Karpas-422 (cell line): ENCODE measurements around the gene IQSEC1. TPM values are rescaled to one million over a fixed set of nuclear protein-coding genes. Genes with fewer than 3 reads are reported as not detected.

ENCODE experiments used
- DNase-seq: peaks from one replicate; pipeline ENCODE4 v3.0.0-alpha.2; 2015
- H2AFZ ChIP-seq: fragments of 200-600 bp; sonication (generic); 2 replicates; pipeline ENCODE4 v1.6.1; 2014; ENCODE audit warnings: antibody characterized with exemption, low read length, mixed read lengths
- H3K27ac ChIP-seq: fragments of 200-600 bp; sonication (generic); 2 replicates; pipeline ENCODE4 v1.5.1; 2014; ENCODE audit warnings: mild to moderate bottlenecking, low read length, moderate library complexity
- H3K27me3 ChIP-seq: fragments of 200-600 bp; sonication (generic); 2 replicates; pipeline ENCODE4 v1.6.1; 2014; ENCODE audit warnings: low read length, mixed read lengths
- H3K36me3 ChIP-seq: fragments of 200-600 bp; sonication (generic); 2 replicates; pipeline ENCODE4 v1.6.1; 2014; ENCODE audit warnings: low read length, mixed read lengths; ENCODE audit not compliant: insufficient read depth
- H3K4me1 ChIP-seq: fragments of 200-600 bp; sonication (generic); 2 replicates; pipeline ENCODE4 v1.6.1; 2014; ENCODE audit warnings: mild to moderate bottlenecking, low read length, mixed read lengths
- H3K4me2 ChIP-seq: fragments of 200-600 bp; sonication (generic); 2 replicates; pipeline ENCODE4 v1.6.1; 2014; ENCODE audit warnings: low read length, low read depth, mild to moderate bottlenecking; ENCODE audit not compliant: poor library complexity, severe bottlenecking
- H3K4me3 ChIP-seq: fragments of 200-600 bp; sonication (generic); 2 replicates; pipeline ENCODE4 v1.5.1; 2014; ENCODE audit warnings: mild to moderate bottlenecking, antibody characterized with exemption, low read length, mixed read lengths
- H3K79me2 ChIP-seq: fragments of 200-600 bp; sonication (generic); 2 replicates; pipeline ENCODE4 v1.6.1; 2014; ENCODE audit warnings: mild to moderate bottlenecking, low read length, mixed read lengths
- H3K9ac ChIP-seq: fragments of 200-600 bp; sonication (generic); 2 replicates; pipeline ENCODE4 v1.6.0; 2014; ENCODE audit warnings: low read length
- H3K9me2 ChIP-seq: fragments of 200-600 bp; sonication (generic), shearing (Covaris generic); replicated peaks from 2 replicates; pipeline ENCODE4 v1.6.0; 2014; ENCODE audit warnings: mild to moderate bottlenecking, low read length, moderate library complexity; ENCODE audit not compliant: insufficient read depth
- H3K9me3 ChIP-seq: fragments of 300-700, 200-600 bp; sonication (generic); 2 replicates; pipeline ENCODE4 v1.6.1; 2014; ENCODE audit warnings: low read length, mixed read lengths
- H4K20me1 ChIP-seq: fragments of 200-600 bp; sonication (generic); 2 replicates; pipeline ENCODE4 v1.6.1; 2014; ENCODE audit warnings: mild to moderate bottlenecking, antibody characterized with exemption, low read length, low read depth; ENCODE audit not compliant: insufficient read depth
- total RNA-seq: library from RNA; depleted of rRNA; stranded (reverse); fragments of >200 nt; shearing (Covaris generic); gene quantifications from 2 replicates; pipeline ENCODE4 v1.2.3, GENCODE V29; 2014; ENCODE audit warnings: low replicate concordance

IQSEC1 gene
- total RNA-seq, 1 experiment from 2014 or later: 4.7 TPM

DNA sequence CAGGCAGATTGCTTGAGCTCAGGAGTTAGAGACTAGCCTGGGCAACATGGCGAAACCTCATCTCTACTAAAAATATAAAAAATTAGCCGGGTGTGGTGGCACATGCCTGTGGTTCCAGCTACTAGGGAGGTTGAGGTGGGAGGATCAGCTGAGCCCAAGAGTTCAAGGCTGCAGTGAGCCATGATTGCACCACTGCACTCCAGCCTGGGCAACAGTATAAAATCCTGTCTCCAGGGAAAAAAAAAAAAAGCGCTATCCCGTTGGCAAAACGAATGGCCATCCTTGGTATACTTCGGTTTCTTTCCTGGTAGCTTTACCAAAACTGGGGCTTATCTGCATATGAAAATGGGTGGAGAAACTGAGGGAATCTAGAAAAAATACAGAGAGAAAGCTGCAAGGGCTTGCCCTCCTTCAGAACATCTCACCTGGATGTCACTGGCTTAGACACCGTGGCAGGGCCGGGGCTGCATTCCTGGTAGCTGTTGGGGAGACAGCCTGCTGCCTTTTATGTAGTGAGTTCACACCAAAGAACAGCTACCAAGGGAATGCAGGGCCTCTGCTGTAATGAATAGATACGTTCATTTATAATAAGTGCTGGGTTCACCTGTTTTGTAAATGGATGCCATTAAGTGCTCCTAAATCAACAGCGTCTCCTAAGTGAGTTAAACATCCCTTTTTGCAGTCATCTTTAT lies 96.0 kb downstream of the IQSEC1 start:
- Histone ChIP-seq H3K79me2 (no peaks in the 10 kb centered on the region), H3K9me2 (no peaks in the 10 kb centered on the region), H3K4me2 (no peak overlapping the region), H3K4me3 (no peak overlapping the region), H3K4me1 (peaks cover 15% of the 10 kb centered on the region), H3K27me3 (no peaks in the 10 kb centered on the region), H3K36me3 (no peaks in the 10 kb centered on the region), H2AFZ (no peak overlapping the region), H3K9ac (no peak overlapping the region), H4K20me1 (peaks cover 44% of the 10 kb centered on the region; the same call in 1 of the 2 replicates), H3K9me3 (no peaks in the 10 kb centered on the region), H3K27ac (no peak overlapping the region)
- DNase-seq: no peak

GRCh38 chr3:12975748-12976522 lies 97.3 kb downstream of the IQSEC1 start:
- no peak for DNase-seq
- H3K4me1 ChIP-seq: peaks cover 3% of the 10 kb centered on the region; the same call in 1 of the 2 replicates
- H3K9ac ChIP-seq: no peak overlapping the region
- no peak overlapping the region for H2AFZ ChIP-seq
- H3K4me2 ChIP-seq: no peak overlapping the region
- H3K36me3 ChIP-seq: no peaks in the 10 kb centered on the region
- H3K9me3 ChIP-seq: no peaks in the 10 kb centered on the region
- H3K27me3 ChIP-seq: no peaks in the 10 kb centered on the region
- no peak overlapping the region for H3K27ac ChIP-seq
- H3K79me2 ChIP-seq: no peaks in the 10 kb centered on the region
- H3K4me3 ChIP-seq: no peak overlapping the region
- peaks cover 49% of the 10 kb centered on the region; the same call in 1 of the 2 replicates for H4K20me1 ChIP-seq
- H3K9me2 ChIP-seq: no peaks in the 10 kb centered on the region

GRCh38 chr3:12974819-12975218 lies 98.4 kb downstream of the IQSEC1 start:
- no peak for DNase-seq
- Histone ChIP-seq H3K9ac (no peak overlapping the region), H3K79me2 (no peaks in the 10 kb centered on the region), H2AFZ (no peak overlapping the region), H3K27me3 (no peaks in the 10 kb centered on the region), H3K4me3 (no peak overlapping the region), H3K9me2 (no peaks in the 10 kb centered on the region), H4K20me1 (peaks cover 47% of the 10 kb centered on the region; the same call in 1 of the 2 replicates), H3K9me3 (no peaks in the 10 kb centered on the region), H3K4me1 (peaks cover 3% of the 10 kb centered on the region; the same call in 1 of the 2 replicates), H3K27ac (no peak overlapping the region), H3K36me3 (no peaks in the 10 kb centered on the region), H3K4me2 (no peak overlapping the region)

DNA sequence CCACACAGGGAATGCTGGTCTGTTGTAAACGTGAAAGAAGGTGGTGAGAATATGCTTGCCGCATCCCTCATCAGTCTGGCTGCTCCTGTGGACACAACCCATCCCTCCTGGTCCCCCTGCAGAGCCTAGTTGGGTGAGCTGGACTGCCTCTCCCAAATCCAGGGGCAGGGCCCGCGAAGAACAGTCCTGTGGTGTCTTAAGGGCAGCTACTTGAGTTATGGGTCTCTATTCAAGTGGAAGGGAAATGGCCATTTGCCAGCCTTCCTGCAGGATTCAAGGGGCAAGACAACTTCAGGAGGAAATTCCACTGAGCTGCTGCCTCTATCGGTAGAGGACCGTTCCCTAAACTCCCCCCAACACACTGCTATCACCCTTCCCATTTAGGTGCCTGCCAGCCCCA lies 98.9 kb downstream of the IQSEC1 start:
- Histone ChIP-seq H3K79me2 (no peaks in the 10 kb centered on the region), H3K27ac (no peak overlapping the region), H3K4me3 (no peak overlapping the region), H3K4me1 (peaks cover 3% of the 10 kb centered on the region; the same call in 1 of the 2 replicates), H3K27me3 (no peaks in the 10 kb centered on the region), H4K20me1 (peaks cover 49% of the 10 kb centered on the region; the same call in 1 of the 2 replicates), H2AFZ (no peak overlapping the region), H3K4me2 (no peak overlapping the region), H3K36me3 (no peaks in the 10 kb centered on the region), H3K9me3 (no peaks in the 10 kb centered on the region), H3K9me2 (no peaks in the 10 kb centered on the region), H3K9ac (no peak overlapping the region)
- DNase-seq: no peak

- H3K27ac ChIP-seq: no peak overlapping the region
- H4K20me1 ChIP-seq: peaks cover 54% of the 10 kb centered on the region; the same call in 1 of the 2 replicates
Measured at GRCh38 chr3:12973827-12974226, 99.4 kb downstream of the IQSEC1 start.

DNA sequence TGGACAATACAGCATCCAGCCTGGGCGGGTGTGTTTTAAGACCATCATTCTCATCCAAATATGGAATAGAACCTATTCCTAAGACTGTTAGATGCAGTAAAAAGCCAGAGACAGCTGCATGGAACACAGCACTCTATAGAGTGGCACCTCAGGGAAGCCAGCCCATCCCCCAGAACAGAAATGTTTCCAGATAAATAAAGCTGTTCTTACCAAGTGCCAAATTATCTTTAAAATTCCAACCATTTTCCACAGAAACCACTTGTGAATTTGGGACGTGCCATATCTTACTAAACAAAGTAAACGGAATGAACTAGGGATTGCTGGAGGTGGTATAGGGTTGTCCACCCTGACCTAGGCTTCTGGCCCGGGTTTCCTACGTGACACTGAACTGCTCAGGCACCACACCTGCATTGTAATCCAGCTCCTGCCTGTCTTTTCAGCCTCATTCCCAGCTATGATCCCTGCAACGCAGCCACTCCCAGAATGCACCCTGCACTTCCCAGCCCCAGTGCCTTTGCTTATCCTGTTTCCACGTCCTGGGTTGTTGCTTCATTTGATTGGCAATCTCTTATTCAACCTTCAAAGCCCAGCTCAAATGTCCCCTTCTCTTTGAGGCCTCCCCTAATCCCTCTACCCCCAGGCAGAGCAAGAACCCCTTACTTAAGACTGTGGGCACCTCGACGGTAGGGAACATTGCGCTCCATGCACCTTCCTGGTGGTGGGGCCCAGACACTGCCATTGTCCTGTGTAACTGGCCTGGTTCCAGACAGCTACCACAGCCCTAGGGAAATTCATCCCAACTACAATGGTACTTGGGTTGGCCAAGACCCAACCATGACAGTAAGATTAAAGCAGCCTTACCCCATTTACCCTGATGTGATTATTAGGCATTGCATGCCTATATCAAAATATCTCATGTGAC lies 100.2 kb downstream of the IQSEC1 start:
- H3K9me3 ChIP-seq: no peaks in the 10 kb centered on the region
- no peak overlapping the region for H3K9ac ChIP-seq
- H2AFZ ChIP-seq: no peak overlapping the region
- H4K20me1 ChIP-seq: peaks cover 56% of the 10 kb centered on the region; the same call in 1 of the 2 replicates
- H3K36me3 ChIP-seq: no peaks in the 10 kb centered on the region
- H3K4me1 ChIP-seq: peaks cover under 1% of the 10 kb centered on the region; the same call in 1 of the 2 replicates
- H3K27me3 ChIP-seq: no peaks in the 10 kb centered on the region
- H3K79me2 ChIP-seq: no peaks in the 10 kb centered on the region
- no peak for DNase-seq
- H3K9me2 ChIP-seq: no peaks in the 10 kb centered on the region
- H3K4me2 ChIP-seq: no peak overlapping the region
- H3K4me3 ChIP-seq: no peak overlapping the region
- no peak overlapping the region for H3K27ac ChIP-seq

More at GRCh38 chr3:12973827-12974226, 99.4 kb downstream of the IQSEC1 start:
- no peak overlapping the region for H3K9ac ChIP-seq
- no peaks in the 10 kb centered on the region for H3K79me2 ChIP-seq
- no peak for DNase-seq
- no peaks in the 10 kb centered on the region for H3K9me3 ChIP-seq
- H3K36me3 ChIP-seq: no peaks in the 10 kb centered on the region
- no peaks in the 10 kb centered on the region for H3K27me3 ChIP-seq
- peaks cover 3% of the 10 kb centered on the region; the same call in 1 of the 2 replicates for H3K4me1 ChIP-seq
- no peak overlapping the region for H2AFZ ChIP-seq
- no peak overlapping the region for H3K4me3 ChIP-seq
- no peaks in the 10 kb centered on the region for H3K9me2 ChIP-seq
- no peak overlapping the region for H3K4me2 ChIP-seq

DNA sequence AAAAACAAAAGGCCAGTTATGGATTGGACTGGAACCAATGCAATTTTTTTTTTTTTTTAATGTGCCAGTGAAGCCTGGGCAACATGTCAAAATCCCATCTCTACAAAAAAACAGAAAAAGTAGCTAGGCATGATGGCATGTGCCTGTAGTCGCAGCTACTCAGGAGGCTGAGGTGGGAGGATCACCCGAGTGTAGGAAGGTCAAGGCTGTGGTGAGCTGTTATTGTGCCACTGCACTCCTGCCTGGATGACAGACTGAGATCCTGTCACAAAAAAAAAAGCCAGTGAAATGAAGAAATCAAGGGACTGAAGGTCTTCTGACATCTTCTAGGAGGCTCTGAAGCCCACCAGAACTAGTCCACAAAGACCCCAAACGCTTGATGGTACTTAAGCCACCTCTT lies 101.2 kb downstream of the IQSEC1 start:
- Histone ChIP-seq H3K27me3 (no peaks in the 10 kb centered on the region), H3K4me2 (no peak overlapping the region), H4K20me1 (peaks cover 47% of the 10 kb centered on the region; the same call in 1 of the 2 replicates), H3K9me2 (no peaks in the 10 kb centered on the region), H2AFZ (no peak overlapping the region), H3K36me3 (no peaks in the 10 kb centered on the region), H3K27ac (no peak overlapping the region), H3K4me3 (no peak overlapping the region), H3K4me1 (no peaks in the 10 kb centered on the region), H3K79me2 (no peaks in the 10 kb centered on the region), H3K9ac (no peak overlapping the region), H3K9me3 (no peaks in the 10 kb centered on the region)
- DNase-seq: no peak
